HG03469 (cell line): Measurements from ENCODE around the gene KRT7.
A peak's percentile ranks its signal among the peaks of the same experiment; 100 is the strongest.
"Not testable (repeated sequence)": the region's sequence is repeated elsewhere in the genome, so short reads cannot be mapped to it uniquely, and the experiment has no call there.

Experiments used
- ATAC-seq: cut with Tn5 transposase; IDR thresholded peaks from one replicate; pipeline ENCODE4 v1.9.1; 2021; ENCODE audit warnings: mild to moderate bottlenecking, moderate library complexity, moderate number of reproducible peaks; ENCODE audit not compliant: unreplicated experiment

KRT7 gene

GRCh38 chr12:52243259-52243855 lies 10.3 kb downstream of the KRT7 start:
- ATAC-seq: no peak

GRCh38 chr12:52243856-52244614 lies 11.0 kb downstream of the KRT7 start:
- peak; percentile 73 for ATAC-seq

- no peak for ATAC-seq
Measured at GRCh38 chr12:52244615-52244994, 11.6 kb downstream of the KRT7 start.

GRCh38 chr12:52245259-52245961 lies 12.4 kb downstream of the KRT7 start:
- no peak for ATAC-seq

GRCh38 chr12:52245962-52246569 lies 13.0 kb downstream of the KRT7 start:
- ATAC-seq: no peak

GRCh38 chr12:52246720-52247621 lies 13.9 kb downstream of the KRT7 start:
- no peak for ATAC-seq

- ATAC-seq: no peak
Measured at GRCh38 chr12:52247622-52248540, 14.8 kb downstream of the KRT7 start.

GRCh38 chr12:52248541-52249461 lies 15.8 kb downstream of the KRT7 start:
- no peak for ATAC-seq

GRCh38 chr12:52249511-52250047 lies 16.5 kb downstream of the KRT7 start:
- ATAC-seq: no peak

- no peak for ATAC-seq
Measured at GRCh38 chr12:52250048-52250990, 17.3 kb downstream of the KRT7 start.

- no peak for ATAC-seq
Measured at GRCh38 chr12:52251367-52252051, 18.5 kb downstream of the KRT7 start.

- ATAC-seq: not testable (repeated sequence)
Measured at GRCh38 chr12:52252175-52252615, 19.2 kb downstream of the KRT7 start.

GRCh38 chr12:52252728-52253343 lies 19.8 kb downstream of the KRT7 start:
- no peak for ATAC-seq

GRCh38 chr12:52253391-52254179 lies 20.5 kb downstream of the KRT7 start:
- no peak for ATAC-seq
